SK-N-SH (cell line): ENCODE data around the gene PHC2. TPM values are rescaled to one million over a fixed set of nuclear protein-coding genes. Genes with fewer than 3 reads are reported as not detected.

Experiments used
- CTCF ChIA-PET: fragments of 300-600, 350-600 bp; formaldehyde crosslinking; extraction: SDS; loops from one replicate; lab custom pipeline; 2021; lab: Yijun Ruan, JAX
- POLR2A ChIA-PET: fragments of 350-600 bp; sonication (Branson Sonifier 250); formaldehyde crosslinking; extraction: SDS; loops from one replicate; lab custom pipeline; 2020; ENCODE audit warnings: antibody characterized with exemption, inconsistent platforms; lab: Yijun Ruan, JAX
- DNase-seq: peaks from one replicate; pipeline ENCODE4 v3.0.0; 2012
- H2AFZ ChIP-seq: fragments of 200-600 bp; sonication (generic); 2 replicates; pipeline ENCODE4 v1.8.1; 2016; ENCODE audit warnings: antibody characterized with exemption, mild to moderate bottlenecking, low read depth
- H3F3A ChIP-seq: fragments of 200-600 bp; sonication (generic); replicated peaks from 2 replicates; pipeline ENCODE3; 2016; ENCODE audit warnings: antibody characterized with exemption, mild to moderate bottlenecking; ENCODE audit not compliant: insufficient read depth
- H3K27ac ChIP-seq, 2 experiments: fragments of 200-500 bp in 1 of 2; fragments of 200-600 bp in 1 of 2; sonication (Bioruptor generic) in 1 of 2; sonication (generic), shearing (Covaris generic) in 1 of 2; 2 replicates each; pipeline versions ENCODE4 v1.5.1 to v1.6.1; 2014 to 2016; ENCODE audit warnings: low read depth in 2 of 2, inconsistent platforms in 1 of 2, low read length in 1 of 2, mild to moderate bottlenecking in 1 of 2, mixed read lengths in 1 of 2
- H3K27me3 ChIP-seq: fragments of 200-600 bp; sonication (generic), shearing (Covaris generic); 2 replicates; pipeline ENCODE4 v1.6.1; 2016; ENCODE audit warnings: mixed run types; ENCODE audit not compliant: insufficient read depth
- H3K36me3 ChIP-seq, 2 experiments: fragments of 200-500 bp in 1 of 2; fragments of 200-600 bp in 1 of 2; sonication (Bioruptor generic) in 1 of 2; sonication (generic) in 1 of 2; replicated peaks in 1 of 2; 2 replicates each; pipeline versions ENCODE3 to v1.5.1; 2014 to 2016; ENCODE audit warnings: low read length in 1 of 2, mild to moderate bottlenecking in 1 of 2; ENCODE audit not compliant: insufficient read depth in 2 of 2, control insufficient read depth in 1 of 2
- H3K4me1 ChIP-seq, 2 experiments: fragments of 200-500 bp in 1 of 2; fragments of 200-600 bp in 1 of 2; sonication (Bioruptor generic) in 1 of 2; sonication (generic), shearing (Covaris generic) in 1 of 2; 2 replicates each; pipeline versions ENCODE4 v1.5.1 to v1.6.1; 2014 to 2016; ENCODE audit warnings: low read depth in 1 of 2, low read length in 1 of 2, mixed run types in 1 of 2; ENCODE audit not compliant: insufficient read depth in 2 of 2, control insufficient read depth in 1 of 2
- H3K4me2 ChIP-seq: fragments of 200-600 bp; sonication (generic), shearing (Covaris generic); 2 replicates; pipeline ENCODE4 v1.6.1; 2017; ENCODE audit warnings: mixed run types
- H3K4me3 ChIP-seq, 2 experiments: fragments of 200-500 bp in 1 of 2; fragments of 200-600 bp in 1 of 2; sonication (Bioruptor generic) in 1 of 2; sonication (generic), shearing (Covaris generic) in 1 of 2; 2 replicates each; pipeline versions ENCODE4 v1.5.1 to v1.8.1; 2014 to 2016; ENCODE audit warnings: low read depth in 2 of 2, inconsistent platforms in 1 of 2, low read length in 1 of 2, mild to moderate bottlenecking in 1 of 2, mixed read lengths in 1 of 2, moderate library complexity in 1 of 2
- H3K79me2 ChIP-seq: fragments of 200-600 bp; sonication (generic); 2 replicates; pipeline ENCODE4 v1.8.1; 2017; ENCODE audit warnings: mild to moderate bottlenecking; ENCODE audit not compliant: insufficient read depth
- H3K9ac ChIP-seq: fragments of 200-600 bp; sonication (generic); 2 replicates; pipeline ENCODE4 v1.6.1; 2017; ENCODE audit warnings: mixed run types
- H3K9me2 ChIP-seq: fragments of 200-600 bp; sonication (generic); 2 replicates; pipeline ENCODE4 v1.6.1; 2017; ENCODE audit warnings: mixed run types
- H3K9me3 ChIP-seq: fragments of 200-600 bp; sonication (generic); 2 replicates; pipeline ENCODE4 v1.6.1; 2017; ENCODE audit warnings: mixed run types, mild to moderate bottlenecking, moderate library complexity
- H4K20me1 ChIP-seq: fragments of 200-600 bp; sonication (generic); 2 replicates; pipeline ENCODE4 v1.6.1; 2017; ENCODE audit warnings: mild to moderate bottlenecking, mixed run types; ENCODE audit not compliant: insufficient read depth
- CHD2 ChIP-seq: fragments of 150-350 bp; IDR thresholded peaks from 2 replicates; pipeline ENCODE4 v1.6.1; 2018; ENCODE audit warnings: low read length; ENCODE audit not compliant: partially characterized antibody
- CTCF ChIP-seq: fragments of 200-600 bp; sonication (generic); IDR thresholded peaks from 2 replicates; pipeline ENCODE4 v1.6.1; 2017; ENCODE audit warnings: antibody characterized with exemption, mild to moderate bottlenecking, moderate library complexity
- ELF1 ChIP-seq: IDR thresholded peaks from 2 replicates; pipeline ENCODE4 v1.4.0; 2012
- EZH2phosphoT487 ChIP-seq: fragments of 200-600 bp; sonication (generic); IDR thresholded peaks from 2 replicates; pipeline ENCODE4 v1.6.1; 2017; ENCODE audit warnings: low read depth, mixed run types, mild to moderate bottlenecking, antibody characterized with exemption, moderate library complexity, borderline replicate concordance
- FOSL2 ChIP-seq: IDR thresholded peaks from 2 replicates; pipeline ENCODE4 v1.4.0; 2012; ENCODE audit warnings: low read depth, mild to moderate bottlenecking, moderate library complexity, borderline replicate concordance
- FOXJ3 ChIP-seq: sonication (generic); formaldehyde crosslinking; IDR thresholded peaks from 2 replicates; pipeline ENCODE4 v1.5.1; 2020; ENCODE audit warnings: mild to moderate bottlenecking, missing genetic modification reagents
- GABPA ChIP-seq: IDR thresholded peaks from 2 replicates; pipeline ENCODE4 v1.4.0; 2012; ENCODE audit warnings: low read depth, mild to moderate bottlenecking
- GATA2 ChIP-seq: sonication (generic); formaldehyde crosslinking; IDR thresholded peaks from 2 replicates; pipeline ENCODE4 v1.5.0; 2020; ENCODE audit warnings: mild to moderate bottlenecking, missing genetic modification reagents
- IRF3 ChIP-seq: fragments of 150-350 bp; IDR thresholded peaks from 2 replicates; pipeline ENCODE4 v1.6.1; 2016; ENCODE audit warnings: mild to moderate bottlenecking, low read depth, low read length
- JUND ChIP-seq: IDR thresholded peaks from 2 replicates; pipeline ENCODE4 v1.4.0; 2012
- MEF2A ChIP-seq: IDR thresholded peaks from 2 replicates; pipeline ENCODE4 v1.4.0; 2012; ENCODE audit warnings: low read depth, borderline replicate concordance
- NRF1 ChIP-seq: IDR thresholded peaks from 2 replicates; pipeline ENCODE4 v1.6.1; 2012; ENCODE audit warnings: low read depth, mild to moderate bottlenecking, low read length
- POLR2AphosphoS5 ChIP-seq: IDR thresholded peaks from 2 replicates; pipeline ENCODE4 v1.6.1; 2012; ENCODE audit warnings: low read depth, low read length
- RCOR1 ChIP-seq: fragments of 150-350 bp; IDR thresholded peaks from 2 replicates; pipeline ENCODE4 v1.6.1; 2017; ENCODE audit warnings: antibody characterized with exemption, low read length
- RFX5 ChIP-seq: IDR thresholded peaks from 2 replicates; pipeline ENCODE4 v1.6.1; 2012; ENCODE audit warnings: mild to moderate bottlenecking, improper control_type of control experiment, low read length
- SIN3A ChIP-seq: IDR thresholded peaks from 2 replicates; pipeline ENCODE4 v1.6.1; 2012; ENCODE audit warnings: low read depth, mild to moderate bottlenecking, low read length, moderate library complexity, borderline replicate concordance
- SMC3 ChIP-seq: IDR thresholded peaks from 2 replicates; pipeline ENCODE4 v1.6.1; 2012; ENCODE audit warnings: low read depth, low read length, improper control_type of control experiment
- USF1 ChIP-seq: IDR thresholded peaks from 2 replicates; pipeline ENCODE4 v1.4.0; 2012; ENCODE audit warnings: low read depth, borderline replicate concordance
- WGBS: methylation state at CpG from one replicate; pipeline ENCODE4 v1.1.6; 2017; ENCODE audit warnings: low lambda C conversion rate; 5-methylcytosine and 5-hydroxymethylcytosine counted together
- polyA plus RNA-seq, 3 experiments: library from polyadenylated mRNA; depleted of rRNA; stranded (reverse); fragments of >200 nt; gene quantifications; 2 replicates each; pipeline ENCODE4 v1.2.3, GENCODE V29; 2012
- TF ChIP-seq, protein P1 (sequence below): fragments of 150-350 bp; IDR thresholded peaks from 2 replicates; pipeline ENCODE4 v1.6.1; 2017; ENCODE audit warnings: antibody characterized with exemption, low read length, low read depth, borderline replicate concordance
- TF ChIP-seq, protein P2 (sequence below): IDR thresholded peaks from 2 replicates; pipeline ENCODE4 v1.4.0; 2012; ENCODE audit warnings: low read depth, borderline replicate concordance
- TF ChIP-seq, protein P3 (sequence below): IDR thresholded peaks from 2 replicates; pipeline ENCODE4 v1.4.0; 2012; ENCODE audit warnings: low read depth

PHC2 gene
- polyA plus RNA-seq, 1 of the 3 experiments (the other 2 are of a cell fraction), result 98.7 TPM

GRCh38 chr1:33296824-33297223 lies 134.1 kb downstream of the PHC2 start:
- H3K27ac ChIP-seq, result no peak overlapping the region
- no peaks in the 10 kb centered on the region for H3K9me3 ChIP-seq
- no peaks in the 10 kb centered on the region; the same call in 1 of the 2 replicates for H3K79me2 ChIP-seq
- no peak overlapping the region for H2AFZ ChIP-seq
- no peaks in the 10 kb centered on the region for H3K27me3 ChIP-seq
- 93% methylated on average over 4 of the region's 4 CpGs for WGBS
- no peak for DNase-seq
- H3K9me2 ChIP-seq, result no peaks in the 10 kb centered on the region
- TF ChIP-seq CHD2, result no peak
- no peak for TF ChIP-seq JUND
- no peak for TF ChIP-seq GABPA
- TF ChIP-seq, protein P1, sequence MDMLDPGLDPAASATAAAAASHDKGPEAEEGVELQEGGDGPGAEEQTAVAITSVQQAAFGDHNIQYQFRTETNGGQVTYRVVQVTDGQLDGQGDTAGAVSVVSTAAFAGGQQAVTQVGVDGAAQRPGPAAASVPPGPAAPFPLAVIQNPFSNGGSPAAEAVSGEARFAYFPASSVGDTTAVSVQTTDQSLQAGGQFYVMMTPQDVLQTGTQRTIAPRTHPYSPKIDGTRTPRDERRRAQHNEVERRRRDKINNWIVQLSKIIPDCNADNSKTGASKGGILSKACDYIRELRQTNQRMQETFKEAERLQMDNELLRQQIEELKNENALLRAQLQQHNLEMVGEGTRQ, result no peak
- TF ChIP-seq SMC3, result no peak
- TF ChIP-seq RFX5, result no peak
- no peak for TF ChIP-seq GATA2 (CRISPR knock-in tag)
- TF ChIP-seq FOXJ3, result no peak
- TF ChIP-seq, all 33 proteins: peak for 0
- Histone ChIP-seq H3K9ac (no peak overlapping the region), H3K4me1 (no peaks in the 10 kb centered on the region), H4K20me1 (0 out of 2 replicates have a peak, but pooled peaks cover 8% of the 10 kb centered on the region), H3K4me2 (no peak overlapping the region), H3F3A (no peaks in the 10 kb centered on the region), H3K36me3 (peaks cover 16 to 51% of the 10 kb centered on the region in 2 experiments), H3K4me3 (no peak overlapping the region)
- ChIA-PET POLR2A (no interaction called here), CTCF (interaction anchor here (1.0 to 7.7 kb wide), 16 partner anchors 8 to 316 kb away, joined by 3 to 167 read pairs (median 12); partner anchors contain the start of gene ZSCAN20)

DNA sequence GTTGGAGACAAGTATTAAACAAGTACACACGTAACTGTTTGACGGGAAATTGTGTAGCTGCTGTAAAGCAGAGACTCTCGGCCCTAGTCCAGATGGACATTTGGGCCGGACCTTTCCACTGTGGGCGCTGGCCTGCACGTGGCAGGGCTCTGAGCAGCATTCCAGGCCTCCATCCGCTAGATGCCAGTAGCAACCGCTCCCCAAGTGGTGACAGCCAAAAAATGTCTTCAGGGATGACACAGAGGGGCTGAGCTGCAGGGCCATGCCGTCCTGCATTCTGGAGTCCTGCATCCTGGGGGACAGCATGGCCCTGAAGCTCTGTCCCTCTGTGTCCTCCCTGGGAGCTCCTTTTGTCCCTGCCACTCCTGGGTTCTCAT lies 134.8 kb downstream of the PHC2 start:
- no peak overlapping the region for H3K4me2 ChIP-seq
- 93% methylated on average over 8 of the region's 9 CpGs for WGBS
- peaks cover 3% of the 10 kb centered on the region; the same call in 1 of the 2 replicates for H3K79me2 ChIP-seq
- no peaks in the 10 kb centered on the region for H3K27me3 ChIP-seq
- H3K36me3 ChIP-seq, result peaks cover 16 to 48% of the 10 kb centered on the region in 2 experiments
- ChIA-PET CTCF (interaction anchor here (0.5 to 7.7 kb wide), 58 partner anchors 9 to 477 kb away, joined by 3 to 167 read pairs (median 4); partner anchors contain the start of gene ZSCAN20), POLR2A (interaction anchor here (0.9 to 1.0 kb wide), 2 partner anchors 54 to 115 kb away, joined by 3 to 6 read pairs; no protein-coding TSS in a partner anchor)
- no peak for DNase-seq
- 0 out of 2 replicates have a peak, but pooled peaks cover 8% of the 10 kb centered on the region for H4K20me1 ChIP-seq
- H3K9me3 ChIP-seq, result no peaks in the 10 kb centered on the region
- TF ChIP-seq, protein P2, sequence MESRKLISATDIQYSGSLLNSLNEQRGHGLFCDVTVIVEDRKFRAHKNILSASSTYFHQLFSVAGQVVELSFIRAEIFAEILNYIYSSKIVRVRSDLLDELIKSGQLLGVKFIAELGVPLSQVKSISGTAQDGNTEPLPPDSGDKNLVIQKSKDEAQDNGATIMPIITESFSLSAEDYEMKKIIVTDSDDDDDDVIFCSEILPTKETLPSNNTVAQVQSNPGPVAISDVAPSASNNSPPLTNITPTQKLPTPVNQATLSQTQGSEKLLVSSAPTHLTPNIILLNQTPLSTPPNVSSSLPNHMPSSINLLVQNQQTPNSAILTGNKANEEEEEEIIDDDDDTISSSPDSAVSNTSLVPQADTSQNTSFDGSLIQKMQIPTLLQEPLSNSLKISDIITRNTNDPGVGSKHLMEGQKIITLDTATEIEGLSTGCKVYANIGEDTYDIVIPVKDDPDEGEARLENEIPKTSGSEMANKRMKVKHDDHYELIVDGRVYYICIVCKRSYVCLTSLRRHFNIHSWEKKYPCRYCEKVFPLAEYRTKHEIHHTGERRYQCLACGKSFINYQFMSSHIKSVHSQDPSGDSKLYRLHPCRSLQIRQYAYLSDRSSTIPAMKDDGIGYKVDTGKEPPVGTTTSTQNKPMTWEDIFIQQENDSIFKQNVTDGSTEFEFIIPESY, result no peak
- TF ChIP-seq USF1 (no peak), IRF3 (no peak), FOSL2 (no peak), CTCF (no peak), MEF2A (no peak), POLR2AphosphoS5 (no peak), EZH2phosphoT487 (no peak), ELF1 (no peak), SIN3A (no peak), NRF1 (no peak), RCOR1 (no peak)
- TF ChIP-seq, protein P3, sequence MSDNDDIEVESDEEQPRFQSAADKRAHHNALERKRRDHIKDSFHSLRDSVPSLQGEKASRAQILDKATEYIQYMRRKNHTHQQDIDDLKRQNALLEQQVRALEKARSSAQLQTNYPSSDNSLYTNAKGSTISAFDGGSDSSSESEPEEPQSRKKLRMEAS, result no peak
- no peak overlapping the region for H3K9ac ChIP-seq
- no peak overlapping the region for H2AFZ ChIP-seq
- H3K9me2 ChIP-seq, result no peaks in the 10 kb centered on the region
- H3F3A ChIP-seq, result no peaks in the 10 kb centered on the region
- H3K4me1 ChIP-seq, result no peaks in the 10 kb centered on the region
- H3K4me3 ChIP-seq, result no peak overlapping the region
- no peak overlapping the region for H3K27ac ChIP-seq
